Measurements from ENCODE around the gene TMEM203.

TMEM203 gene

GRCh38 chr9:137182836-137183235 lies 22.6 kb downstream of the TMEM203 start:
- no peak overlapping the region for H3K4me3 ChIP-seq (ENCODE audit: low read depth, low read length)

GRCh38 chr9:137181680-137182079 lies 23.8 kb downstream of the TMEM203 start:
- no peak overlapping the region for H3K4me3 ChIP-seq (ENCODE audit: low read depth, low read length)

- no peak overlapping the region for H3K4me3 ChIP-seq (ENCODE audit: low read depth, low read length)
Observed at GRCh38 chr9:137180491-137180890, 25.0 kb downstream of the TMEM203 start.

GRCh38 chr9:137179761-137180160 lies 25.7 kb downstream of the TMEM203 start:
- no peak overlapping the region for H3K4me3 ChIP-seq (ENCODE audit: low read depth, low read length)

- no peak overlapping the region for H3K4me3 ChIP-seq (ENCODE audit: low read depth, low read length)
Observed at GRCh38 chr9:137178939-137179630, 26.4 kb downstream of the TMEM203 start.

- no peak overlapping the region for H3K4me3 ChIP-seq (ENCODE audit: low read depth, low read length)
Observed at GRCh38 chr9:137178201-137178938, 27.1 kb downstream of the TMEM203 start.

- no peak overlapping the region for H3K4me3 ChIP-seq (ENCODE audit: low read depth, low read length)
Observed at GRCh38 chr9:137176302-137177182, 28.9 kb downstream of the TMEM203 start.

GRCh38 chr9:137175345-137175961 lies 30.0 kb downstream of the TMEM203 start:
- H3K4me3 ChIP-seq (ENCODE audit: low read depth, low read length): no peak overlapping the region

- no peak overlapping the region for H3K4me3 ChIP-seq (ENCODE audit: low read depth, low read length)
Observed at GRCh38 chr9:137174722-137175293, 30.6 kb downstream of the TMEM203 start.

GRCh38 chr9:137173796-137174664 lies 31.4 kb downstream of the TMEM203 start:
- no peak overlapping the region for H3K4me3 ChIP-seq (ENCODE audit: low read depth, low read length)

GRCh38 chr9:137172901-137173795 lies 32.3 kb downstream of the TMEM203 start:
- H3K4me3 ChIP-seq (ENCODE audit: low read depth, low read length): no peak overlapping the region

- H3K4me3 ChIP-seq (ENCODE audit: low read depth, low read length): no peak overlapping the region
Observed at GRCh38 chr9:137171149-137171900, 34.1 kb downstream of the TMEM203 start.

- no peak overlapping the region for H3K4me3 ChIP-seq (ENCODE audit: low read depth, low read length)
Observed at GRCh38 chr9:137170486-137171148, 34.8 kb downstream of the TMEM203 start.

GRCh38 chr9:137169896-137170358 lies 35.5 kb downstream of the TMEM203 start, which contains the start of gene LRRC26:
Gene LRRC26, minus strand, starts transcription at chr9:137170051. Its CDS starts 108 bp downstream, at chr9:137169943.
- peak within 1 kb of the TSS; percentile 39 for H3K4me3 ChIP-seq (ENCODE audit: low read depth, low read length)

- peak overlapping the region; percentile 39 for H3K4me3 ChIP-seq (ENCODE audit: low read depth, low read length)
Observed at GRCh38 chr9:137168904-137169856, 36.3 kb downstream of the TMEM203 start.

GRCh38 chr9:137168573-137168903 lies 36.9 kb downstream of the TMEM203 start:
- H3K4me3 ChIP-seq (ENCODE audit: low read depth, low read length): peak overlapping the region; percentile 39

Data from iPS-11a (cell line).